HepG2 (cell line): ENCODE data around the gene RYR2. TPM values are rescaled to one million over a fixed set of nuclear protein-coding genes. Genes with fewer than 3 reads are reported as not detected.
A peak's percentile ranks its signal among the peaks of the same experiment; 100 is the strongest.

ENCODE experiments used
- ATAC-seq: fragments of 200-7000 bp; cut with Tn5 transposase; 3 replicates; pipeline ENCODE4 v1.9.1; 2020; ENCODE audit warnings: mild to moderate bottlenecking, moderate library complexity
- BruUV-seq: library from RNA; stranded (reverse); fragments of 400-500 nt; replicated peaks from 2 replicates; lab custom pipeline; 2021; lab: Mats Ljungman, UMichigan
- CTCF ChIA-PET: fragments of 300-600 bp; formaldehyde crosslinking; extraction: SDS; loops from one replicate; lab custom pipeline; 2021; ENCODE audit warnings: low total read pairs, inconsistent platforms, low intra/inter-chr PET ratio; lab: Yijun Ruan, JAX
- POLR2A ChIA-PET: fragments of 350-600 bp; sonication (Branson Sonifier 250); formaldehyde crosslinking; loops from one replicate; lab custom pipeline; 2020; ENCODE audit warnings: antibody characterized with exemption, inconsistent platforms; lab: Yijun Ruan, JAX
- DNase-seq: peaks from one replicate; pipeline ENCODE4 v3.0.0-alpha.2; 2015; ENCODE audit warnings: low spot score
- FAIRE-seq: peaks from 3 replicates; lab custom pipeline; 2011; peaks lifted over from hg19 to GRCh38; lab: Jason Lieb, UNC
- H2AFZ ChIP-seq: one replicate; pipeline ENCODE4 v1.6.1; 2011; ENCODE audit warnings: low read length, inconsistent platforms
- H3K27ac ChIP-seq: fragments of 300-600 bp; 3 replicates; pipeline ENCODE4 v1.8.0; 2011; ENCODE audit warnings: mixed run types, mild to moderate bottlenecking, mixed read lengths, low read length, inconsistent platforms; ENCODE audit not compliant: insufficient read depth; ENCODE audit errors: extremely low read length
- H3K27me3 ChIP-seq, 2 experiments: fragments of 200-600 bp in 1 of 2; 2 replicates in 1 of 2; 3 replicates in 1 of 2; pipeline versions ENCODE4 v1.6.0 to v1.8.0; 2011; ENCODE audit warnings: low read length in 2 of 2, mild to moderate bottlenecking in 2 of 2, moderate library complexity in 2 of 2, inconsistent platforms in 1 of 2; ENCODE audit not compliant: insufficient read depth in 2 of 2, control insufficient read depth in 1 of 2
- H3K36me3 ChIP-seq, 2 experiments: fragments of 200-600 bp in 1 of 2; replicated peaks in 1 of 2; 2 replicates in 1 of 2; 3 replicates in 1 of 2; pipeline versions ENCODE4 v1.5.1 to v1.8.0; 2011; ENCODE audit warnings: low read length in 2 of 2, inconsistent platforms in 1 of 2; ENCODE audit not compliant: insufficient read depth in 2 of 2, control insufficient read depth in 1 of 2
- H3K4me1 ChIP-seq: 2 replicates; pipeline ENCODE4 v1.5.1; 2012; ENCODE audit warnings: low read length, inconsistent platforms; ENCODE audit not compliant: insufficient read depth
- H3K4me2 ChIP-seq: 2 replicates; pipeline ENCODE4 v1.6.0; 2011; ENCODE audit warnings: low read depth, low read length, inconsistent platforms
- H3K4me3 ChIP-seq, 3 experiments: fragments of 200-600 bp in 1 of 3; sonication (generic), shearing (Covaris generic) in 1 of 3; replicated peaks in 1 of 3; 2 replicates each; pipeline ENCODE4 v1.5.1; 2011 to 2016; ENCODE audit warnings: low read length in 3 of 3, inconsistent platforms in 2 of 3, low read depth in 2 of 3, mild to moderate bottlenecking in 2 of 3, control low read depth in 1 of 3, mixed read lengths in 1 of 3; ENCODE audit not compliant: insufficient read depth in 1 of 3
- H3K79me2 ChIP-seq: one replicate; pipeline ENCODE4 v1.6.1; 2011; ENCODE audit warnings: low read length, inconsistent platforms; ENCODE audit not compliant: insufficient read depth
- H3K9ac ChIP-seq: 2 replicates; pipeline ENCODE4 v1.6.0; 2011; ENCODE audit warnings: mild to moderate bottlenecking, low read depth, low read length, inconsistent platforms; ENCODE audit not compliant: insufficient read depth
- H3K9me3 ChIP-seq: 2 replicates; pipeline ENCODE4 v1.5.1; 2012; ENCODE audit warnings: mild to moderate bottlenecking, low read length
- H4K20me1 ChIP-seq: 2 replicates; pipeline ENCODE4 v1.6.0; 2011; ENCODE audit warnings: inconsistent platforms, mild to moderate bottlenecking, low read length, moderate library complexity; ENCODE audit not compliant: insufficient read depth
- ATF1 ChIP-seq: IDR thresholded peaks from 2 replicates; pipeline ENCODE4 v1.6.1; 2016; ENCODE audit warnings: mild to moderate bottlenecking, control low read depth
- KAT8 ChIP-seq: IDR thresholded peaks from 2 replicates; pipeline ENCODE4 v1.6.1; 2016; ENCODE audit warnings: missing genetic modification reagents, missing compliant biosample characterization
- RFX3 ChIP-seq: IDR thresholded peaks from 2 replicates; pipeline ENCODE4 v1.6.1; 2016; ENCODE audit warnings: missing biosample characterization, missing genetic modification reagents
- ZNF737 ChIP-seq: sonication (generic); formaldehyde crosslinking; IDR thresholded peaks from 2 replicates; pipeline ENCODE4 v1.5.0; 2020; ENCODE audit warnings: missing genetic modification reagents, mild to moderate bottlenecking, borderline replicate concordance
- ZNF768 ChIP-seq: sonication (generic); formaldehyde crosslinking; IDR thresholded peaks from 2 replicates; pipeline ENCODE4 v1.4.0; 2020; ENCODE audit warnings: missing genetic modification reagents
- WGBS: methylation state at CpG from one replicate; pipeline ENCODE4 v1.1.6; 2017; ENCODE audit warnings: low lambda C conversion rate; 5-methylcytosine and 5-hydroxymethylcytosine counted together
- in situ Hi-C: cut with HindIII; loops from 2 replicates; pipeline ENCODE4 v1.10.0; 2017; ENCODE audit warnings: low pct_unique_long_range_greater_than_20kb; ENCODE audit not compliant: extremely low pct_ligation_motif_present
- intact Hi-C: fragments of 100-400 bp; cut with micrococcal nuclease; formaldehyde crosslinking; loops from one replicate; pipeline ENCODE4 v1.10.0; 2022; ENCODE audit not compliant: unreplicated experiment
- polyA plus RNA-seq, 8 experiments: library from polyadenylated mRNA; depleted of rRNA in 3 of 8; stranded (reverse) in 7 of 8; unstranded in 1 of 8; fragments of >200 nt; fragmentation: Illumina TruSeq in 4 of 8; extraction: Trizol in 4 of 8; gene quantifications; 2 replicates each; pipeline versions ENCODE4 v1.2.1 to v1.2.3, GENCODE V29; 2011 to 2016; ENCODE audit warnings: low read depth in 4 of 8, missing spikeins in 1 of 8, mixed read lengths in 1 of 8; ENCODE audit not compliant: insufficient read depth in 1 of 8
- total RNA-seq, 5 experiments: library from RNA; depleted of rRNA; stranded (reverse); fragments of >200 nt; fragmentation: Illumina TruSeq; extraction: Trizol; gene quantifications; 2 replicates each; pipeline ENCODE4 v1.2.3, GENCODE V29; 2016; ENCODE audit warnings: low read depth in 1 of 5
- TF ChIP-seq, protein P1 (sequence below): IDR thresholded peaks from 2 replicates; pipeline ENCODE4 v1.6.1; 2012; ENCODE audit warnings: low read length, improper control_type of control experiment
- TF ChIP-seq, protein P2 (sequence below), 2 experiments: IDR thresholded peaks; 2 replicates each; pipeline ENCODE4 v1.6.1; 2011 to 2012; ENCODE audit warnings: low read length in 2 of 2, borderline replicate concordance in 1 of 2, low read depth in 1 of 2, mild to moderate bottlenecking in 1 of 2, moderate library complexity in 1 of 2
- TF ChIP-seq, protein P3 (sequence below): sonication (generic); formaldehyde crosslinking; IDR thresholded peaks from 2 replicates; pipeline ENCODE4 v1.5.0; 2020; ENCODE audit warnings: missing genetic modification reagents

Gene RYR2
- total and polyA plus RNA-seq, 2 of the 13 experiments (the other 11 are each of a cell fraction or from before 2014, with no cell fraction given): not detected

DNA sequence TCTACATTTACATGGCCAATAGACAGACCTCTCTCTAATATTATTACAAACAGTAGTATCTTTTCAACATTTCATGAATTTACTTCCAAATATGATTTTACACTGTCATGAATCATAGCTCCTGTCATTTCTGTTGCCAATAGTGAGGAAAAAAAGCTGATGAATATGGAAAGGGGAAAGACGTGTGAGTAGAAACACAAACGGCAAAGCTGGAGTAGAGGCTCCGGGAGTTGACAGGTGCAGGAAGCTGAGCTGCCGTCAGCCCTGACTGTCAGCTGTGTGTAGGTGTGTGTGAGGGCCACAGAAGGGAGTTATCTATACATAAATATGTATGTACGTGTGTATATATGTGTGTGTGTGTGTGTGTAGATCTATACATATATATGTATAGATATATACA is 431.9 kb downstream of the RYR2 start:
- no peak overlapping the region for H3K27ac ChIP-seq
- H3K36me3 ChIP-seq: no peaks in the 10 kb centered on the region
- ATAC-seq: no peak
- H3K4me1 ChIP-seq: no peaks in the 10 kb centered on the region
- no peak overlapping the region for H3K4me3 ChIP-seq
- intact Hi-C loops: no loop called here
- TF ChIP-seq RFX3 (CRISPR knock-in tag) (no peak), ZNF768 (CRISPR knock-in tag) (no peak), ATF1 (no peak), ZNF737 (no peak), KAT8 (no peak)
- TF ChIP-seq, protein P1, sequence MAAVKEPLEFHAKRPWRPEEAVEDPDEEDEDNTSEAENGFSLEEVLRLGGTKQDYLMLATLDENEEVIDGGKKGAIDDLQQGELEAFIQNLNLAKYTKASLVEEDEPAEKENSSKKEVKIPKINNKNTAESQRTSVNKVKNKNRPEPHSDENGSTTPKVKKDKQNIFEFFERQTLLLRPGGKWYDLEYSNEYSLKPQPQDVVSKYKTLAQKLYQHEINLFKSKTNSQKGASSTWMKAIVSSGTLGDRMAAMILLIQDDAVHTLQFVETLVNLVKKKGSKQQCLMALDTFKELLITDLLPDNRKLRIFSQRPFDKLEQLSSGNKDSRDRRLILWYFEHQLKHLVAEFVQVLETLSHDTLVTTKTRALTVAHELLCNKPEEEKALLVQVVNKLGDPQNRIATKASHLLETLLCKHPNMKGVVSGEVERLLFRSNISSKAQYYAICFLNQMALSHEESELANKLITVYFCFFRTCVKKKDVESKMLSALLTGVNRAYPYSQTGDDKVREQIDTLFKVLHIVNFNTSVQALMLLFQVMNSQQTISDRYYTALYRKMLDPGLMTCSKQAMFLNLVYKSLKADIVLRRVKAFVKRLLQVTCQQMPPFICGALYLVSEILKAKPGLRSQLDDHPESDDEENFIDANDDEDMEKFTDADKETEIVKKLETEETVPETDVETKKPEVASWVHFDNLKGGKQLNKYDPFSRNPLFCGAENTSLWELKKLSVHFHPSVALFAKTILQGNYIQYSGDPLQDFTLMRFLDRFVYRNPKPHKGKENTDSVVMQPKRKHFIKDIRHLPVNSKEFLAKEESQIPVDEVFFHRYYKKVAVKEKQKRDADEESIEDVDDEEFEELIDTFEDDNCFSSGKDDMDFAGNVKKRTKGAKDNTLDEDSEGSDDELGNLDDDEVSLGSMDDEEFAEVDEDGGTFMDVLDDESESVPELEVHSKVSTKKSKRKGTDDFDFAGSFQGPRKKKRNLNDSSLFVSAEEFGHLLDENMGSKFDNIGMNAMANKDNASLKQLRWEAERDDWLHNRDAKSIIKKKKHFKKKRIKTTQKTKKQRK: no peak
- ChIA-PET POLR2A (no interaction called here), CTCF (no interaction called here)
- no peak for DNase-seq
- H3K9me3 ChIP-seq: no peaks in the 10 kb centered on the region
- H2AFZ ChIP-seq: no peak overlapping the region
- FAIRE-seq: no peak
- in situ Hi-C loops: no loop called here
- BruUV-seq: no TSS peak
- no peaks in the 10 kb centered on the region for H3K79me2 ChIP-seq
- WGBS: 2% methylated on average over 5 of the region's 5 CpGs
- H3K9ac ChIP-seq: no peak overlapping the region
- no peak overlapping the region for H3K4me2 ChIP-seq
- H4K20me1 ChIP-seq: no peaks in the 10 kb centered on the region
- H3K27me3 ChIP-seq: no peaks in the 10 kb centered on the region

DNA sequence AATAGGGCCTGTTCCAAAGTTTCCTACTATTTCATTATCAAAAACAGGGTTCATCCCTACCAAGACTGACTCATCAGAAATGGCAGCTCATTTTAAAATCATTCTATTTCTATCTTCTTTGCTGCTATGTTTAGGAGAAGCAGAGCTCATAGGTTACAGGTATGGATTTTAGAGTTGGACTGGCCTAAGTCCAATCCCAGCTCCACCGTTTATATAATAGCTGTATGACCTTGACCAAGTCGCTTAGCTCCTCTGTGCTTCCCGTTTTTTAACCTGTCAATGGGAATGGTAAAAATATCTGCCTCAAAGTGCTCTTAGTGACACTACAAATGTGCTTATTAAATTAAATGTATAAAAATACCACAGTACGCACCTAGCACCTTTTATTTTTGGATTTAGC is 436.1 kb downstream of the RYR2 start:
- DNase-seq (no peak), ATAC-seq (peak; percentile 68), FAIRE-seq (no peak)
- Histone ChIP-seq H3K79me2 (no peaks in the 10 kb centered on the region), H3K4me2 (no peak overlapping the region), H4K20me1 (no peaks in the 10 kb centered on the region), H3K27me3 (no peaks in the 10 kb centered on the region), H3K9me3 (no peaks in the 10 kb centered on the region), H3K27ac (no peak overlapping the region), H2AFZ (no peak overlapping the region), H3K9ac (no peak overlapping the region), H3K4me3 (no peak overlapping the region), H3K36me3 (no peaks in the 10 kb centered on the region), H3K4me1 (no peaks in the 10 kb centered on the region)
- 3% methylated on average over 4 of the region's 4 CpGs for WGBS
- ChIA-PET POLR2A (no interaction called here), CTCF (no interaction called here)
- in situ Hi-C loops: no loop called here
- TF ChIP-seq, protein P2, sequence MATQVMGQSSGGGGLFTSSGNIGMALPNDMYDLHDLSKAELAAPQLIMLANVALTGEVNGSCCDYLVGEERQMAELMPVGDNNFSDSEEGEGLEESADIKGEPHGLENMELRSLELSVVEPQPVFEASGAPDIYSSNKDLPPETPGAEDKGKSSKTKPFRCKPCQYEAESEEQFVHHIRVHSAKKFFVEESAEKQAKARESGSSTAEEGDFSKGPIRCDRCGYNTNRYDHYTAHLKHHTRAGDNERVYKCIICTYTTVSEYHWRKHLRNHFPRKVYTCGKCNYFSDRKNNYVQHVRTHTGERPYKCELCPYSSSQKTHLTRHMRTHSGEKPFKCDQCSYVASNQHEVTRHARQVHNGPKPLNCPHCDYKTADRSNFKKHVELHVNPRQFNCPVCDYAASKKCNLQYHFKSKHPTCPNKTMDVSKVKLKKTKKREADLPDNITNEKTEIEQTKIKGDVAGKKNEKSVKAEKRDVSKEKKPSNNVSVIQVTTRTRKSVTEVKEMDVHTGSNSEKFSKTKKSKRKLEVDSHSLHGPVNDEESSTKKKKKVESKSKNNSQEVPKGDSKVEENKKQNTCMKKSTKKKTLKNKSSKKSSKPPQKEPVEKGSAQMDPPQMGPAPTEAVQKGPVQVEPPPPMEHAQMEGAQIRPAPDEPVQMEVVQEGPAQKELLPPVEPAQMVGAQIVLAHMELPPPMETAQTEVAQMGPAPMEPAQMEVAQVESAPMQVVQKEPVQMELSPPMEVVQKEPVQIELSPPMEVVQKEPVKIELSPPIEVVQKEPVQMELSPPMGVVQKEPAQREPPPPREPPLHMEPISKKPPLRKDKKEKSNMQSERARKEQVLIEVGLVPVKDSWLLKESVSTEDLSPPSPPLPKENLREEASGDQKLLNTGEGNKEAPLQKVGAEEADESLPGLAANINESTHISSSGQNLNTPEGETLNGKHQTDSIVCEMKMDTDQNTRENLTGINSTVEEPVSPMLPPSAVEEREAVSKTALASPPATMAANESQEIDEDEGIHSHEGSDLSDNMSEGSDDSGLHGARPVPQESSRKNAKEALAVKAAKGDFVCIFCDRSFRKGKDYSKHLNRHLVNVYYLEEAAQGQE (IDR thresholded peaks at IDR 0.05; ENCODE audit: borderline replicate concordance in 1 of 2, low read depth in 1 of 2, low read length in 2 of 2): no peak
- TF ChIP-seq, protein P3, sequence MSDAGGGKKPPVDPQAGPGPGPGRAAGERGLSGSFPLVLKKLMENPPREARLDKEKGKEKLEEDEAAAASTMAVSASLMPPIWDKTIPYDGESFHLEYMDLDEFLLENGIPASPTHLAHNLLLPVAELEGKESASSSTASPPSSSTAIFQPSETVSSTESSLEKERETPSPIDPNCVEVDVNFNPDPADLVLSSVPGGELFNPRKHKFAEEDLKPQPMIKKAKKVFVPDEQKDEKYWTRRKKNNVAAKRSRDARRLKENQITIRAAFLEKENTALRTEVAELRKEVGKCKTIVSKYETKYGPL (CRISPR knock-in tag): 0 out of 2 replicates have a peak, but pooled peaks have one; percentile 31
- no TSS peak for BruUV-seq
- intact Hi-C loops: no loop called here
